Endothelial cell of umbilical vein (primary cell): ENCODE data around the gene MAP2K4. TPM values are rescaled to one million over a fixed set of nuclear protein-coding genes. Genes with fewer than 3 reads are reported as not detected.

Experiments
- BruUV-seq: library from RNA; stranded (reverse); fragments of 400-500 nt; replicated peaks from 2 replicates; lab custom pipeline; 2021; lab: Mats Ljungman, UMichigan
- CTCF ChIA-PET: fragments of 300-600, 350-600 bp; sonication (Branson Sonifier 250); formaldehyde crosslinking; loops from one replicate; lab custom pipeline; 2021; ENCODE audit warnings: antibody characterized with exemption, inconsistent platforms; lab: Charles Lee
- POLR2A ChIA-PET: fragments of 300-600, 350-600 bp; sonication (Branson Sonifier 250); formaldehyde crosslinking; loops from one replicate; lab custom pipeline; 2021; ENCODE audit warnings: antibody characterized with exemption, inconsistent platforms; lab: Charles Lee
- DNase-seq: peaks from one replicate; pipeline ENCODE4 v3.0.0-alpha.2; 2011; ENCODE audit warnings: low read depth, low spot score
- FAIRE-seq: peaks from 2 replicates; lab custom pipeline; 2011; peaks lifted over from hg19 to GRCh38; lab: Jason Lieb, UNC
- H2AFZ ChIP-seq: 2 replicates; pipeline ENCODE4 v1.6.0; 2012; ENCODE audit warnings: low read depth, low read length, control low read depth, inconsistent platforms
- H3K27ac ChIP-seq: 2 replicates; pipeline ENCODE4 v1.5.1; 2011; ENCODE audit warnings: low read depth, mild to moderate bottlenecking, control low read depth, low read length, moderate library complexity; ENCODE audit not compliant: insufficient read depth
- H3K27me3 ChIP-seq, 2 experiments: 2 replicates each; pipeline versions ENCODE4 v1.6.0 to v1.6.1; 2011; ENCODE audit warnings: low read length in 2 of 2, mixed read lengths in 1 of 2; ENCODE audit not compliant: control insufficient read depth in 2 of 2, insufficient read depth in 2 of 2
- H3K36me3 ChIP-seq, 2 experiments: 2 replicates in 1 of 2; 3 replicates in 1 of 2; pipeline ENCODE4 v1.5.1; 2011; ENCODE audit warnings: low read length in 2 of 2, mild to moderate bottlenecking in 1 of 2, moderate library complexity in 1 of 2; ENCODE audit not compliant: control insufficient read depth in 2 of 2, insufficient read depth in 2 of 2; ENCODE audit errors: extremely low read depth in 1 of 2
- H3K4me1 ChIP-seq: 3 replicates; pipeline ENCODE4 v1.5.1; 2011; ENCODE audit warnings: mild to moderate bottlenecking, low read length; ENCODE audit not compliant: control insufficient read depth, insufficient read depth; ENCODE audit errors: extremely low read depth
- H3K4me2 ChIP-seq: 2 replicates; pipeline ENCODE4 v1.6.1; 2011; ENCODE audit warnings: low read length, control low read depth, mixed read lengths; ENCODE audit not compliant: insufficient read depth
- H3K4me3 ChIP-seq, 3 experiments: fragments of 200-600 bp in 1 of 3; sonication (generic), shearing (Covaris generic) in 1 of 3; replicated peaks in 1 of 3; 2 replicates each; pipeline ENCODE4 v1.5.1; 2011 to 2016; ENCODE audit warnings: control low read depth in 3 of 3, low read length in 3 of 3, mild to moderate bottlenecking in 2 of 3, inconsistent platforms in 1 of 3, low read depth in 1 of 3, moderate library complexity in 1 of 3; ENCODE audit not compliant: insufficient read depth in 1 of 3
- H3K79me2 ChIP-seq: 2 replicates; pipeline ENCODE4 v1.6.0; 2012; ENCODE audit warnings: low read length, inconsistent platforms; ENCODE audit not compliant: control insufficient read depth, insufficient read depth
- H3K9ac ChIP-seq: replicated peaks from 2 replicates; pipeline ENCODE3; 2011; ENCODE audit warnings: low read length, control low read depth; ENCODE audit not compliant: insufficient read depth; ENCODE audit errors: extremely low read depth
- H3K9me1 ChIP-seq: replicated peaks from 3 replicates; pipeline ENCODE4 v1.6.0; 2011; ENCODE audit warnings: mild to moderate bottlenecking, low read length; ENCODE audit not compliant: control insufficient read depth, insufficient read depth; ENCODE audit errors: extremely low read depth
- H3K9me3 ChIP-seq: replicated peaks from 2 replicates; pipeline ENCODE4 v1.5.1; 2012; ENCODE audit warnings: low read length, inconsistent platforms; ENCODE audit not compliant: control insufficient read depth, insufficient read depth
- H4K20me1 ChIP-seq: replicated peaks from 2 replicates; pipeline ENCODE3; 2011; ENCODE audit warnings: mild to moderate bottlenecking, low read length; ENCODE audit not compliant: control insufficient read depth, insufficient read depth; ENCODE audit errors: extremely low read depth
- CTCF ChIP-seq, 2 donors: IDR thresholded peaks; 1 replicate in 1 of 2; 2 replicates in 1 of 2; pipeline ENCODE4 v1.5.1; 2011; ENCODE audit warnings: low read length in 2 of 2, mild to moderate bottlenecking in 2 of 2, moderate library complexity in 2 of 2, control low read depth in 1 of 2, inconsistent platforms in 1 of 2, low read depth in 1 of 2; ENCODE audit not compliant: insufficient read depth in 1 of 2; ENCODE audit errors: extremely low read depth in 1 of 2
- EZH2 ChIP-seq: IDR thresholded peaks from 2 replicates; pipeline ENCODE4 v1.6.1; 2012; ENCODE audit warnings: borderline replicate concordance, low read depth, mild to moderate bottlenecking, moderate library complexity, low read length, inconsistent platforms; ENCODE audit not compliant: severe bottlenecking
- GATA2 ChIP-seq: IDR thresholded peaks from 2 replicates; pipeline ENCODE4 v1.7.0; 2011; ENCODE audit warnings: low read depth, mild to moderate bottlenecking, moderate library complexity, mixed read lengths, low read length; ENCODE audit not compliant: insufficient read length, insufficient read depth
- JUN ChIP-seq: IDR thresholded peaks from 2 replicates; pipeline ENCODE4 v1.6.1; 2011; ENCODE audit warnings: borderline replicate concordance, low read depth; ENCODE audit not compliant: insufficient read length, insufficient read depth
- MYC ChIP-seq: IDR thresholded peaks from one replicate; pipeline ENCODE4 v1.6.1; 2011; ENCODE audit warnings: mild to moderate bottlenecking, low read depth, low read length
- POLR2A ChIP-seq: IDR thresholded peaks from 2 replicates; pipeline ENCODE4 v1.6.1; 2012; ENCODE audit warnings: low read depth, mild to moderate bottlenecking, control low read depth, low read length
- POLR2AphosphoS5 ChIP-seq: IDR thresholded peaks from 2 replicates; pipeline ENCODE4 v1.6.1; 2012; ENCODE audit warnings: low read depth, mild to moderate bottlenecking, control low read depth, low read length, moderate library complexity; ENCODE audit not compliant: insufficient read depth
- dilution Hi-C: fragments of 300-500 bp; cut with MboI; formaldehyde crosslinking; loops from one replicate; pipeline ENCODE4 v1.15.0; 2019; ENCODE audit warnings: low sequenced_read_pairs; ENCODE audit not compliant: extremely low pct_ligation_motif_present
- intact Hi-C: fragments of 100-400 bp; cut with micrococcal nuclease; formaldehyde crosslinking; loops from one replicate; pipeline ENCODE4 v1.10.0; 2022
- polyA plus RNA-seq, 4 experiments: library from polyadenylated mRNA; depleted of rRNA in 3 of 4; stranded (reverse) in 3 of 4; unstranded in 1 of 4; fragments of >200 nt; gene quantifications; 2 replicates each; pipeline versions ENCODE4 v1.2.1 to v1.2.3, GENCODE V29; 2011 to 2012; ENCODE audit warnings: missing spikeins in 1 of 4
- total RNA-seq: library from RNA; stranded (reverse); gene quantifications from 2 replicates; pipeline ENCODE4 v1.2.3, GENCODE V29; 2021
- TF ChIP-seq, protein P1 (sequence below): IDR thresholded peaks from 2 replicates; pipeline ENCODE4 v1.6.1; 2011; ENCODE audit not compliant: insufficient read depth, insufficient read length

Gene MAP2K4
- total and polyA plus RNA-seq, 2 donors (not counting 3 experiments of a cell fraction or from before 2014, with no cell fraction given) = 8.6 to 17.5 TPM

GRCh38 chr17:11999696-12000095 is 21.0 kb upstream of the MAP2K4 start:
- Histone ChIP-seq H3K4me3 (no peak overlapping the region), H3K9ac (no peak overlapping the region), H3K9me1 (no peaks in the 10 kb centered on the region), H3K4me1 (peaks cover 3% of the 10 kb centered on the region), H3K9me3 (no peaks in the 10 kb centered on the region), H3K27me3 (peaks cover 0 to 2% of the 10 kb centered on the region in 2 experiments), H3K4me2 (no peak overlapping the region), H3K27ac (no peak overlapping the region), H3K36me3 (no peaks in the 10 kb centered on the region), H3K79me2 (no peaks in the 10 kb centered on the region), H2AFZ (no peak overlapping the region), H4K20me1 (no peaks in the 10 kb centered on the region)
- DNase-seq (no peak), FAIRE-seq (no peak)
- intact Hi-C loops = no loop called here
- ChIA-PET CTCF (interaction anchor here (0.8 kb wide), 1 partner anchor 21 kb away, joined by 3 read pairs; the partner anchor contains the start of gene MAP2K4), POLR2A (no interaction called here)
- dilution Hi-C loops = no loop called here
- TF ChIP-seq JUN = no peak
- no peak for TF ChIP-seq CTCF (IDR thresholded peaks at IDR 0.05; ENCODE audit: extremely low read depth in 1 of 2, insufficient read depth in 1 of 2, low read depth in 1 of 2, low read length in 2 of 2)
- TF ChIP-seq POLR2AphosphoS5 = no peak
- no peak for TF ChIP-seq MYC
- TF ChIP-seq, protein P1, sequence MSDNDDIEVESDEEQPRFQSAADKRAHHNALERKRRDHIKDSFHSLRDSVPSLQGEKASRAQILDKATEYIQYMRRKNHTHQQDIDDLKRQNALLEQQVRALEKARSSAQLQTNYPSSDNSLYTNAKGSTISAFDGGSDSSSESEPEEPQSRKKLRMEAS = no peak
- no peak for TF ChIP-seq GATA2
- TF ChIP-seq EZH2 = no peak
- TF ChIP-seq POLR2A = no peak
- BruUV-seq = no TSS peak
